Cortex of kidney (tissue), 1 donor: ENCODE data around the gene RNF14.

Source experiments
- DNase-seq: peaks from one replicate; lab custom pipeline; 2025; lab: John Stamatoyannopoulos, UW

The RNF14 gene

GRCh38 chr5:141982626-141983025, 13.7 kb downstream of the RNF14 start:
- DNase-seq, result no peak

DNA sequence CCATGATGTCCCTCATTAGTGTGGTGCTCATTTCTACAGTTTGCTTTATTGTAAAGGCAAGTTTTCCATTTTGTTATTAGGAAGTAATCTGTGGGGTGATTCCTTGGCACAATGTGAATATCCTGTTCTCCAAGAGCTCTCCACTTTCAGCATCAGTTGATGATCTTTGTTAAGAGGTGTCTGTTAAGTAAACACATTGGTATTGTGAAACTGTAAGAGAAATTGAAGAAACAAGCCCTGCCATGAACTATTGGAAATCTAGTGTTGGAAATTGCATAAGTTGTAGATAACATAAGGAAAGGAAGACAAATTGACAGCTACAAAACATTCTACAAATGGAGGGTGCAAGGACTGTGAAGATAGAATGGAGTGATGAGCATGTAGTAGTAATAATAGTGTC, 17.2 kb downstream of the RNF14 start:
- no peak for DNase-seq

- no peak for DNase-seq
Observed at GRCh38 chr5:141989720-141990119, 20.8 kb downstream of the RNF14 start.

DNA sequence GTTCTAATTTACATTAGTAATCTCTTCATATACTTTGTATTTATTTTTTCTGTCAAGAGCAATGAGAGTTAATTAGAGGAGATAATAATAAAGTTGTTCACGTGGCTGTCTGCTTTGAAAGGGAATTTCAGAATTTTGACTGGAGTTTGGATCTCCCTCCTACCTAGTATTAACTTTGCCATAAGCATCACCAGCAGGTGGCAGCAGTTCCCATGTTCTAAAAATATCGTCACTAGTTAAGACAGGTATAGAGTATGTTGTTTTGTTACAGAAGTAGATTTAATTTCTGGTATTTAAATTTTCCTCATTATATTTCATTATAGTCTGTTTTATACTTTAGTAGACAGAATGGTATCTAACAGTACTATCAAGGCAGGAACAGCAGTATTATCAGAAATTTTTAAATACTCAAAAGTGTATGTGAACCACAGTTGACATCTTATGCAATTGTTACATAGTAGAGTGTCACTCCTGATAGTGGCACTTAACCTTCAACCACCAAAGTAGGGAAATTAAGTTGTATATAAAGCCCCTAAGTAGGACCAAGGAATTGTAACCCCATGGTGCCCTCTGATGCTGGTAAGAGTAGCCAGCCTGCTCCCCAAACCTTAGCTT, 23.6 kb downstream of the RNF14 start:
- no peak for DNase-seq

GRCh38 chr5:141994511-141995136, 25.7 kb downstream of the RNF14 start:
- DNase-seq, result no peak

DNA sequence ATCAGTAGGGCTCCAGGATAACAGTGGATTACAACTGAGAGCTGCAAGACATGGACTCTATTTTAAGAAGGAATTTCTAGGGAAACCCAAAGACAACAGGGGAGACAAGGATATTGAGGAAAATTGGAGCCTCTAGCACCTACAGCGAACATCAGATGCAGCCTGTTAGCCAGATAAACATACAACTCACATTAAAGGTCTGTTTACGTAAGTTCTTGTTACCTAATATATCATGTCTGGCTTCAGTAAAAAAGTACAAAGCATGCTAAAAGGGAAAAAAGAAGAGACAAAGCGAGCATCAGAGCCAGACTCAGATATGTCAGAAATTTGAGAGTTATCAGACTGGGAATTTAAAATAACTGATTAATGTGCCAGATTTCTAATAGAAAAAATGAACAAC, 26.8 kb downstream of the RNF14 start:
- DNase-seq, result no peak

DNA sequence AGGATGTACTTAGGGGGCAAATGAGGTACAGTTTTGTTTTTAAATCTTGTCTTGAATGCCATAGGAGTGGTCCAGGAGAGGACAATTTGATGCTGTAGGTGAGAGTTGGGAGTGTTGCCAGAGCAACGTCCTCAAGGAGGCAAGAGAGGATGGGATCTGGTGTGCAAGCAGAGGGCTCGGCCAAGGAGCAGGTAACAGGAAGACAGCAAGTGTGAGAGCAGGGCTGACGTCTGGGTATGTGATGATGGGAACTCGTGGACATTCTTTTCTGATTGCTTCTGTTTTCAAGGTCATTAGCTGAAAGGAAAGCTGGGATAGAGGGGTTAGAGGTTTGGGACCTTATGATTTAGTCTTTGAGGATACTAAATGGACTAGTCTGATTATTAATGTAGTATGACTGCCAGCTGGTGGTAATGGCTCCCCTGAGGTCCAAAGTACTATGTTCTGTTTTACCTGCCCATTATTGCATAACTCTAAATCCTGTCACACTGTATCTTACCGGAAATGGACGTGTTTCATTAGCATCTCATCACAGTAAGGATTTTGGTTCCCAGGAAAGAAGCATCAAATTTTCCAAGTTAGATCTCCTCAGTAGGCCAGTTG, 28.6 kb downstream of the RNF14 start:
- no peak for DNase-seq

DNA sequence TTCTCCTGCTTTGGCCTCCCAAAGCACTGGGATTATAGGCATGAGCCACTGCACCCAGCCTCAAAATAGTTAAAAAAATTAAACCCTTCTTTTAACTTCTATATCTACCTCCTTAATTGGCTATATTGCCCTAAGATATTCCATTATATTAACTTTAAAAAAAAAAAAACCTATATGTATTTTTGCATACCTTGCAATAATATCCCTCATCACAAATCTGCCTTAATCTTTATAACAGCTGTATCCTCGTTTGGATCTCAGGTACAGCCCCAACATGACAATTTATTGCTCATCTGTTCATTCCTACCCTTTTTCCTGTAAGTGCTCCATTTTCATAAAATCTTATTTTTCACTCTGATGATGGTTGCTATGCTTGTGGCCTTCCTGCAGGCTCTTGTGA, 31.3 kb downstream of the RNF14 start:
- DNase-seq, result no peak

- DNase-seq, result no peak
Observed at GRCh38 chr5:142000704-142001484, 32.0 kb downstream of the RNF14 start.

DNA sequence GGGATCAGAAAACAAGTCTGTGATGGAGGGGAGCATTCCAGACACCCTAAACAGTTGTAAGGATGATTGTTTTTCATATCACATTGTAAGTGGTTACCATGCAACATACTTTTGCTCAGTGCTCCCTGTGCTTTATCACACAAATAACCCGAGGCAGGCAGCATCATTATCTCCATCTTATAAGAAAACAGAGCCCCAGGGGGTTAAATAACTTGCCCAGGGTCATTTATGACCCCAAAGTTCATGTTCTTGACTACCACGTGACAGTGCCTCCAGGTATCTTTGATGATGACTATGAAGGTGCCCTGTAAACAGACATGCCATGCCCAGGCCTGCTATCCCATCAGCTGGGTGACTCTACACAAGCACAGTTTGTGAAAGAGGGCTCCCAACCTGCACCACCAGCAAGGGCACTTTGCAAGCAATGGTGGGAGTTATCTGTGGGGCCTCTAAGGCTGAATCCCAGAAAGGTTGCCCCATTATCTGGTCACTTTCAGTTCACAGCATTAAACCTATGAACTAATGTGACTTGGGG, 34.4 kb downstream of the RNF14 start:
- DNase-seq, result no peak

- DNase-seq, result no peak
Observed at GRCh38 chr5:142006363-142007236, 37.7 kb downstream of the RNF14 start.

DNA sequence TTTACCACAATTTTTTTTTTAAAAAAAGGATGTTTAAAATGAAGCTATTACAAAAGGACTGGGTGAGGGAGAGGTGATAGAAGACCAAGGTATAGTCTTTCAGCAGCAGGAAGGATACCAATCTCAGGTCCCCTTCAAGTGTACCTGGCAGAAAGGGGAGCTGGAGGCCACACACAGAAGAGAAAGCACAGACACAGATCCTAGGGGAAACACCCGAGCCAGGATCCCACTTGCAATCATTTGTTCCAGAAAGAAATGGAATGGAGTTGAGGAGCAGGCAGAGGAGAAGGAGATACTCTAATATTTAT, 38.3 kb downstream of the RNF14 start:
- DNase-seq, result no peak

GRCh38 chr5:142008813-142009212, 39.9 kb downstream of the RNF14 start:
- DNase-seq, result no peak

- no peak for DNase-seq
Observed at GRCh38 chr5:142009886-142010285, 41.0 kb downstream of the RNF14 start.

- no peak for DNase-seq
Observed at GRCh38 chr5:142011572-142012185, 42.8 kb downstream of the RNF14 start.

DNA sequence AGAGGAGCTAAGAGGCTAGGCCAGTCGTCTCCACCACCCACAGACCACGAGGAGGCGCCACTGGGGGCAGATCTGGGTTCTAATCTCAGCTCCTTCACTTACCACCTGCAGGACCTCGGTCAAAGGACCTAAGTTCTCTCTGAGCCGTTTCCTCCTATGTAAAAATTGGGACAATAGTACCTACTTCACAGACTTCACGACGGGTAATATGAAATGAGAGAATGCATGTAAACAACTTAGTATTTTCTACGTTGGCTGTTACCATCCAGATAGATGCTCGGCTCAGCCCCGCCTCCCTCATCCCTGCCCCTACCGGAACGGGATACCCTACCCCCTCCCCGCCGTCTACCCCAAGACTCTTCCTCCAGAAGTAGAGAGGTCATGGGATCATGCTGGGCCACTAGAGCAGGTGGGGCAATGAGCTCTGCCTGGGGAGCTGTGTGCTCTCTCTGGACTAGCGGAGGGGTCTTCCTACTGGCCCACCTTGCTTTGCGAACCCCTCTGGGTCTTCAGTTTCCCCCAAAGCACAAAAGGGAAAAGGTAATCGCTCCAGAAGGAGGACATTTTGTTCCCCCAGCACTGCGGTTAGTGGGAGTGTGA, 43.4 kb downstream of the RNF14 start:
- DNase-seq, result no peak

- DNase-seq, result peak; percentile 54
Observed at GRCh38 chr5:142012792-142013388, 44.0 kb downstream of the RNF14 start, which contains the start of gene GNPDA1. TSS of gene GNPDA1 (minus strand) at chr5:142013027. CDS start at chr5:142012035, 992 bp downstream.

DNA sequence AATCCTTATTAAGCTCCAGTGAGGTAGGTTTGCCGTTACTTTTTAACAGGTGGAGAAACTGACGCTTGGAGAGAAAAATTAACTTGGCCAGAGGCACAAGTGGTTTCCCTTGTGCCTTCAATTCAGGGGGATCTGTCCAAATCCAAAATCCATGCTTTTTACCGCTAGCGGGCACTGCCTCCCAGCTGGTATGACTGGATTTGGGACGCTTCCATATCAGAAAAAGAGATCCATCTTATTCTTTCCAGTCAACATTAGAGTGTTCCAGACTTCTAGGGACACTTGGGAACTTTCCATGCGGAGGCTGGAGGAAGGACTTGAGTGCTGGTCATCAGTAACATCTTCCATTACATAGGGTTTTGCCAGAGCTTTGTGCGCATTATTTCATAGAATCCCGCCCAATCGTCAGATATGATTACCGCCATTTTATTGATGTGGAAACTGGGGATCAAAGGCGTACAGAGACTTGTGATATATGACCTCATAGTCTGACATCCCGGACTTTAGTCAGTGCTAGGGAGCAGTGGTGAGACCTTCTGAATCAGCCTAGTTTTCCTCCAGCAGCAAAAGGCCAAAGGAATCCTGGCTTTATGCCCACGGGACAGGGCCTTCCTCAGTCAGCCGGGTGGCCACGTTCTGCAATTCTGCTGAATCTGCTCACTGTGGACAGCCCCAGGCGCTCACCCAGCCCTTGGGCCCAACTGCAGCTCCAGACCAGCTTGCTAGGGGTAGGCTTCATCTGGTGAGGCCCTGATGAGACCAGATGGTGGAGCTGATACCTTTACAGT, 45.0 kb downstream of the RNF14 start:
- no peak for DNase-seq

DNA sequence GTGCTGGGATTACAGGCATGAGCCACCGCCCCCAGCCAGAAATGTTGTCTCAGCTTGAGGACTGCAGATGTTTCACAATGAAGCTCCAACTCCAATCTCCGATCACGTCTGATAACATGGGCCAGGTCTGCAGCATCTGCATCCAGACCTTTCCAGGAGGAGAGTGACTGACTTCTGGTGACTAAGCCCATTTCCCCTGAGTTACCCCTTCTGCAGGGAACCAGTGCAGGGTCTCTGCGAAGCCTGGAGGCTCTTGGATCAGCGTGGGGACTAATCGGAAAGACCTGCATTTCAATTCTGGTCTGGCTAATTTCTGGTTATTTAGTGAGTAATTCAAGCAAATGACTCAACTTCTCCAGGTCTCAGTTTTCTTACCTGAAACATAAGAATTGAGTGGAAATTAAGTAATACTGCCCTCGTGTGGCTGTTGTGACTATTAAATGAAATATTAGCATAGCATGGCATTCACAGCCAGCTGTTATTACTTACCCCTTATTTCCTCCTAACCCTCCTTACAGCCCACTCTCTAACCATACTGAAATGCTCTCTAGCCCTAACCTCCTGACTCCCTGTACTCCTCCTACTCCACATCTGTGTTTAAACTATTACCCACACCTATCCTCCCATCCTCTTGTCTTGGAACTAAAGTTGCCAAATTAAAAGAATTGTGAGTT, 46.1 kb downstream of the RNF14 start:
- DNase-seq, result no peak
